HG03432 (cell line): ENCODE results near the gene CHML.

ENCODE experiments used
- ATAC-seq: cut with Tn5 transposase; IDR thresholded peaks from one replicate; pipeline ENCODE4 v1.9.1; 2021; ENCODE audit warnings: mild to moderate bottlenecking, moderate library complexity; ENCODE audit not compliant: unreplicated experiment

Gene CHML

DNA sequence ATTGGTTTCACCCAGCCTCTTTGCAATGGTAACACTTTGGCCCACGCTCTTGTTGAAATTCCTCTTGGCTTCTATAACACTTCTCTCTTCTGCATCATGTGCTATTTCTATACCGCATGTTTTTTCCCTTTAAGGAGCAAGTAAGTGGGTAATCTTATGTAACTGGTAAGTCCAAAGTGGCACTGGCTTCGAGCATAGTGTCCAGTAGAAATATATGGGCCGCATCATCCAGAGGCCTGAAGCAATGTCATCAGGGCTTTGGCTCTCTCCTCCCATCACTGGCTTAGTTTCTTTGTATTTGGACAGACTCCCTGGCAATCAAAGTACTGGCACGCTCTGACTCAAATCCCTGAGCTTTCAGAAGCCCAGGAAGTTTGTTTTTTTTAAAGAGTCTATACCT lies 17.5 kb downstream of the CHML start:
- no peak for ATAC-seq

DNA sequence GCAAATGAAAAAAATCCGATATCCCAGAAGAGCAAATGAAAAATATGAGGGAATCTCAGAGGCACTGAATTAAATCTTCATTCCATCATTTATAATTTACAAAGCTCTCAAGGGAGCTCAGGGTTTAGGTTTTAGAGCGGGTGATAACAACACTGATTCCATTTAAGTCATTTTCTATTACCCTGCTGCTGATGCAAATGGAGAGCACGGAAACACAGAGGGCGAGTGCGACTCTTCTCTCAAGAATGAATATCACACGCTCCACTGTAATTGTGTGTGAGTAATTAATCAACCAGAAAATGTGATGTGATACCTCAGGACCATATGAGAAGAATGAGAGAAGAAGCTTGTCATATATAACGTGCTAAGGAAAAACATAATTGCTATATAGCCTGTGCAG lies 22.7 kb downstream of the CHML start:
- no peak for ATAC-seq

DNA sequence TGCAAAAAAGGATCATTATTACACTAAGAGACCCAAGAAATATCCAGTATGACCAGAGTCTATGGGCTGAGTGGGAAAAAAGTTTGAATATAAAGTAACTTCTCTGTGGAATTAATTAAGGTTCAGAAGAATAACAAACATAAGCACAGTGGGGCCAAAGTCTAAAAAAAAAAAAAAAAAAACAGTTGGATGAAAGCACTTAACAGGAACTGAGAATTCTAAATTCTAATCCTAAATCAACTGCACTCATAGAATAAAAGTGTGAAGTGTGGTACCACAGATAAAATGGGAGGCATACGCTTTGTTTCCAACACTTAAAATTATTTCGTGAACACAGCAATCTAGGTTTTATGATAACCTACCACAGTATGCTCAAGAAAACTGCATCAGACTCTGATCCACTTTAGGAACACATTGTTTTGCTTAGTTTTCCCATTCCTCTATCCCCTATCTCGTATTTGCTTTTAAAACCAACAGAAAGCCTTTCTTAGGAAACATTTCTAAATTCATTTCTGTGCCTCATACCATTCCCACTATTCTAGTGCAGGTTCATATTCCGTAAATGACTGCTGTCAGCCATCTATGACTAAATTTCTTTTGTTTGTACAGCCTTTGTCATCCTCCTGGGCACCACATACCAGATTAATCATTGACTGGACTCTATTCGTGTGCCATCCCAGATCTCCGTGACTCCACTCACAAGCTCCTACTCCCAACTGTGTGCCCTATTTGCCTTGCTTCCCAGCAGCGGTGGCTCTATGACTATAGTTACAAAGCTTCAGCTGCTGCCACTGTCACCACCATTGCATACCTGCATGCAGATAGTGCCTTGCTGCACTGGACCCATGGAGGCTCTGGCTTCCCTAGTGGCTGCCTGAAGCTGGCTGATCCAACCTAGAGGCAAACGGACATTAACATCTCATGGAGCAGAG lies 24.9 kb downstream of the CHML start:
- no peak for ATAC-seq

DNA sequence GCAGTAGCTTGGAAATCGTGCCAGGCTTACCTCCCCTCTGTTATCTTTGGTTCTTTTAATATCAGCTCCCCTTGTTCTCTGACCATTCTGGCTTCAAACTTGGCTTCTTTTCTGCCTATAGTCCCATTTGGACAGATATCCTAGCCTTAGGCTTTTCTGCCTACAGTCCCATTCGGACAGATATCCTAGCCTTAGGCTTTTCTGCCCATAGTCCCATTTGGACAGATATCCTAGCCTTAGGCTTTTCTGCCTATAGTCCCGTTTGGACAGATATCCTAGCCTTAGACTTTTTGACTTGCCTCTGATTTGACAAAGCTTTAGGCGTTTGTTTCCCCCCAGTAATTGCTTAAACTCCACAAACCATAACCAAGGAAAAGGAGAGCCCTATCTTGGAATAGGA lies 25.6 kb downstream of the CHML start:
- ATAC-seq, result no peak

DNA sequence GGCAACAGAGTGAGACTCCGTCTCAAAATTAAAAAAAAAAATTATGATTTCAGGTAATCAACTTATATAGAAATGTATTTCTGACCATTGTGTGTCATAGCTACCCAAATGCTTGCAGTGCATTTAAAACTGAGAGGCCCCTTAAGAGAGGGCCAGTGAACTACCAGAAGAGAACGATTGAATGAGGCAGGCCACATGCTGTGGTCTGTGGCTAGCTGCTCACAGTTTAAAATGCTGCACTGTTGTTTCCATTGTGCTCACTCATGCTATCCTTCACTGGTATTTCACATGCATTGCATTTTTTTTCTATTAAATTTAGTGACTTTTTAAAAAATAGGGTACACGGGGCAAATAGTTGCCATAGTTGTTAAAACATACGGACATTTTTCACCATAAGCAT lies 26.0 kb downstream of the CHML start:
- no peak for ATAC-seq

DNA sequence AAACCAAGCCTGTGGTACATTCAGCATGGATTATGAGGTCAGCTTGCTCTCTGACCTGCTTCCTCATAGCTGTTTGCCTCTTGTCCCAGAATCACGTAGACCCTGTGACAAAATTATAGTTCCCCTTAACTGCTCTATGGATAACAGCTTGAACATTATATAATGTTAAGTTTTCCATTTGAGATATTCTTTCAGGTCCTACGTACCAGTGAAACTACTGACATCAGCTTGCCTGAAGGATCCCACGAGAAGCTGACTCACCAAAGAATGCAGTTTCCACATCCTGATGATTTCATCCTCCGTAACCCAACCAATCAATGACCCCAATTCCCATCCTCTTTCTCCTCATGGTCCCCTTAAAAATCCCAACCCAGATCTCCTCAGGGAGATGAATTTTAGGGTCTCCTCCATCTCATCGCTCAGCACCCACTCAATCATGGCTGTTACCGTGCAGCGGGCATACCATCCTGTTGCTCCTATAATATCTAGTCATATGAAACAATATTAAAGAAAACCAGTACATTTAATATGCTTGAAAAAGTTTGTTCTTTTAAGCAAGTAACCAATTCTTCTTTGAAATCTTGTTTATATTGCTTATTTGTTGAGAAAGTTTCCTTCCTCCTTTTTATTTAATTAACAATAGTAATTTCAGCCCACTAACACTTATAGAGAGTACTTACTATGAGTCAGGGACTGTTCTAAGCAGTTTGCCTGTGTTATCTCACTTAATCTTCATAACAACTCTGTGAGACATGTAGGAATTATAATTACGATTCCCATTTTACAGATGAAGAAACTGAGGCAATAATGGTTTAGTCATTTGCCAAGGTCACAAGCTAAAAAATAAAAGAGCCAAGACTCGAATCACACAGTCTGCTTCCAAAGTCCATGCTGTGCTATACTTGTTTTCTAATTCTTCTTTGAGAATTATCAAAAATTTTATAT lies 27.4 kb downstream of the CHML start:
- no peak for ATAC-seq

DNA sequence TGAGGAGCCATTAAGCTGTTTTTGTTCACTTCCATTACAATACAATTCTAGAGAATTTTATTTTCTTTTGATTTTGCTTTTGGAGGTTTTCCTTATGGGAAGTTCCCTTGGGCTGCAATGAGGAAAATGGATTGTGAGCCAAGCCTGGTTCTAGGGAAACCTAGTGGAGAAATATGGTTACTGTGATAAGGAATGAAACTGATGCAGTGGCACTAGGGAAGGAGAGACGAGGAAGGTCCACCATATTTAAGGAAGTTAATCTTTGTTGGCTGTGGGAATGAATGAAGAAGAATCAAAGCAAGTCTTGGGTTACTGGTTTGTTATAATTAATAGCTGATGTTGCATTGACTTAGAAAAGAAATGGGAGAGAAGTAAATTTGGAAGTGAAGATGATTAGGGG lies 28.4 kb downstream of the CHML start:
- no peak for ATAC-seq

DNA sequence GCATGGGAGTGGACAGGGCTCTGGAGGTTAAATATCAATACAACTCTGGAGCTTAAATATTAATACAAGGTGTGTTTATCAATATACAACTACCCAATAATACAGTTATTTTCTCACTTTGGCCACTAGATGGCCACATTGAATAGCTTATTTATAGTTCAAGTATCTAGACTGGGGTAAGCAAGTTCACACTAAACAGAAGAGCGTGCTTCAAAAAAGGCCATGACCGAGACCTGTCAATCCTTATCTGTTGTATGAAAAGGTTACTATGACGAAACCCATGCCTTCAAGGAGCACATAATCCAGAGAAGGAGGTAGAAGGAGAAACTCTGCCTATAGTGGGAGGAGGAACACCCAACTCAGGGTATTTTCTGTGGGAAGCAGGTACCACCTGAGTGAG lies 29.1 kb downstream of the CHML start:
- peak; percentile 94 for ATAC-seq

DNA sequence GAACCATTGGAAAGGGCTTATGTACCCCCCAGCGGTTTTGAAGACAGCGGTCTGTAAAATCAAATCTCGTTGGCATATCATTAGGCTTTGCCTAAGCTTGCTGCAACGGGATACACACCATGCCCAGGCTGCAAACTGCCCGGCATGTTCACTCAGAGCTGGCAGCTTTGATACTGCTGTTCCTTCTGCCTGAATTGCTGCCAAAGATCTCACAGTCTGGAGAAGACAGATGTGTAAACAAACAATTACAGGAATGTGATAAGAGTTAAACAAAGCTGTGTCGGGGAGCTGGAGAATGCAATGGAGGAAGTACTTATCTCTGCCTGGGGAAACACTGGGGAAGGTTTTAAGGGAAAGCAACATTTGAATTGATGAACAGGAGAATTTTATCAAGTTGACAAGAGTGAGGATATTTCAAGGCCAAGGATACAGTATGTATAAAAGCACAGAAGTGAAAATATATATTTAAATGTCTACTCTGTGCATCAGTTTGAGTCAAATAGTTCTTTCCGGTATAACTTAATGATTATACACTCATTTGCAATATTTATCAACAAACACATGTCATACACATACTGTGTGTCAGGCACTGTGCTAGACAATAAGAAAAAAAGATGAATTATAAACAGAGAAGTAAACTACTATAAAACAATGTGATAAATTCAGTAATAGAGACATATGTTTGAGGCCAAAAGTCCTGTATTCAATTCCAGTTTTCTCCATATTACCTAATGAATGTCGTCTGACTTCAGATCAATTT lies 29.9 kb downstream of the CHML start:
- ATAC-seq, result no peak

DNA sequence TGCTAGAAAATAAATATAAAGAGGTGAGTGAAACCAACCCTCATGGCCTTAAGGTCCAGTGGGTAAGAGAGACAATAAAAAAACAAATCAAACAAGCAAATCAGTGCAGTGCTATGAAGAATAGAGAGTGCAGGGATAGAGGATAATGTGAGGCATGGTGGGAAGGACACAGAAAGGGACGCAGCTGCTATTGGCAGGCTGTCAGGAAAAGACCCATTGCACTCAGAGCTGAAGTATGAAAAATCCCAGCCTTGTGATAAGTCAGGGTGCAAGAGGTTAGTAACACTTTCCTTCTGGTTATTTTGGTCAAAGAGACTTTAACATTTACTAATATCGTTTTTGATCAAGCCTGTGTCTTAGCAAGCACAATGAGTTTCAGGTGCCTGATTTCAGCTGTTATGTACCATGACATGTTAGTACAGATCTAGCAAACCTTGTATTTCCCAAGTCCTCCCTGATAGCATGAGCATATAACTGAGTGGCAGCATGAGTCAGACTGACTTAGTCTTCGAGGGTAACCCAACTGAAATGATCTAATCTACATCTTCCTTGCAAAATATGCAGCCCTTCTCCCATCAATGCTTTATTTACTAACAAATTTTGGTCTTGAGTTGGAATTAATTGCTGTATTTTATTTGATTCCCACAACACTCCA lies 31.7 kb downstream of the CHML start:
- no peak for ATAC-seq

DNA sequence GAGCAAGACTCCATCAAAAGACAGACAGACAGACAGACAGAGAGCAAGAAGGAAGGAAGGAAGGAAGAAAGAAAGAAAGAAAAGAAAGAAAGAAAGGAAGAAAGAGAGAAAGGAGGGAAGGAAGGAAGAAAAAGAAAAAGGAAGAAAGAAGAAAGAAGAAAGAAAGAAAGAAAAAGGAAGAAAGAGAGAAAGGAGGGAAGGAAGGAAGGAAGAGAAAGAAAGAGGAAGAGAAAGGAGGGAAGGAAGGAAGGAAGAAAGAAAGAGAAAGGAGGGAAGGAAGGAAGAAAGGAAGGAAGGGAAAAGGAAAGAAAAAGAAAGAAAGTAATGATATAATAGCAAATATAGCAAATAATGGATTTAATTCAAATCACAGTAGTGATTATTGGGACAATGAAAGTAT lies 32.7 kb downstream of the CHML start:
- ATAC-seq, result no peak

DNA sequence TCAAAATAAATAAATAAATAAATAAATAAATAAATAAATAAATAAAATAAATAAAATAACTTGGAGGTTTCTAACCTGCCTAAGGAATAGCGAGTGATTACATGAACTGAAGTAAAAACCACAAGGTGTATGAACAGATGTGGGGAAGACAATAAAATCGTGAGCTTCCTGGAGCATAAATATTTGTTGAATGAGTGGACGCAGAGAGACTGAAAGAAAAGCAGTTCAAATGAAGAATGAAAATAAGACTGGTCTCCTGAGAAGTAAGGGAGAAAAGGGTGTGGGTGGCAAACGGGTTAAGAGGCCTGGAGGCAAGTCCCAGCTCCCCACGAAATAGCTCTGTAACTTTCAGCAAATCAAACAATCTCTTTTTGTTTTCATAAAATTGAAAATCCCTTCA lies 33.6 kb downstream of the CHML start:
- ATAC-seq, result no peak

DNA sequence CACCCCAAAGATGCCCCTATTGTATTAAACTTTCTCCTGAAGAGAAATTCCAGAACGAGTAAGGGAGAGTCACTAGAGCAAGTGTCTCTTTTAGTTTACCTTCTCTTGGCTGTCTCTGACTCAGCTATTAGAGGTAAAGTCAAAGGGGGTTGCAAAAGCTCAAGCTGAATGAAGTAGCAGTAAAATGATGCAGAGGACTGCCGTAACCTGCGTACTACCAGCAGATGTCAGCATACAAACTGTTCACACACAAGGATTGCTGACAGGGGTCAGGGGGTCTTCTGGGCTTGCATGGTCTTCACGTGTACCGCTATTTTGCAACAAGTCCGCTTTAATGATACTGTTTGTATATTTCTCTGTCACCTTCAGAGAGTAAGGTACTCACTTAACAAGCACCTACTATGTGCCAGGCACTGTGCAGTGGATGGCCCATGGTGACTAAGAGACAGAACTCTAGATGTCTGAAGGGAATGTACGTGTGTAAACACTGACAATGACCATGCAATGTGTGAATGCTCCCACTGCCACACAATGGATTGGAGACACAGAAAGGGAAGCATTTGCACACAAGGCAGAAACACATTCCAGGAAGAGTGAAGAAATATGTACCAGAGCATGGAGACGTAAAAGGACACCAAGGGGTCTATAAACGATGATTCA lies 34.9 kb downstream of the CHML start:
- ATAC-seq, result no peak

DNA sequence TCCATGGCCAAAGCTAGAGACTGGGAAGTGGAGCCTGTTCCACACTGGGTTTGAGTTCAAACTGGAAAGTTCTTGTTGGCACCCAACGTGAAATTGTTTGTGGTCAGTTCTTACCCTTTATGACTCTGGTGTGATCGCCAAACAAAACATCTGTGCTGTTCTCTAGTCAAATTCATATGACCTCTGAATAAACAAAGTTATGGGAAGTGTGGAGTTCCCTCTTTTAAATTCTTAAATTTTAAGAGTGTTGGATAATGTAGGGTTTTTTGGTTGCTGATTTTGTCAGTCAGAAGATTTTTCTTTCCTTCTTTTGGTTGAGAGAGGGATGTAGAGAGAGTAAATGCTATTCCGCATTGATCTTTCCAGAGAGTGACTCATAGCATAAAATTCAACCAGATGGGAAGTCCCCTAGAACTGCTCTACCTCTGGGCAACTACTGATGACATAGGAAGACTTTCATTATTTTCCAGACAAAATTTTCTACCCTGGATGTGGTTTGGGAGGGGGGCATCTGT lies 36.4 kb downstream of the CHML start:
- no peak for ATAC-seq

DNA sequence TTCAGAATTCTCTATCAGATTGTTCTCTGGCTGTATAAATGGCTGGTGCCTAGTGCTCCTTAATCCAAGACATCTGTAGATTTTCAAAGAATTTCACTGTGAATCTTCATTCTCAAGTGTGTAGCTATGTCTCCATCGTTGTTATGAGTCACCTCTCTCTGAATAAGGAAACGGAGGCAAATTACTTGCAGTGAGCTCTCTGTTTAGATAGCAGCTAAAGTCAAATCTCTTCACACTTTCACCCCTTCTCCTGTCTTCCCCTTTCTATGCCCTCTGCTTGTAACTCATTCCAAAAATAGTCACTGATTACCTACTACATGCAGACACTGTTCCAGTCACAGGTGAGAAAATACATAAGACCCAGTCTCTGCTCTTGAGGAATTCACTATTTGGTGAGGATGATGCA lies 39.7 kb downstream of the CHML start:
- ATAC-seq, result peak; percentile 91

DNA sequence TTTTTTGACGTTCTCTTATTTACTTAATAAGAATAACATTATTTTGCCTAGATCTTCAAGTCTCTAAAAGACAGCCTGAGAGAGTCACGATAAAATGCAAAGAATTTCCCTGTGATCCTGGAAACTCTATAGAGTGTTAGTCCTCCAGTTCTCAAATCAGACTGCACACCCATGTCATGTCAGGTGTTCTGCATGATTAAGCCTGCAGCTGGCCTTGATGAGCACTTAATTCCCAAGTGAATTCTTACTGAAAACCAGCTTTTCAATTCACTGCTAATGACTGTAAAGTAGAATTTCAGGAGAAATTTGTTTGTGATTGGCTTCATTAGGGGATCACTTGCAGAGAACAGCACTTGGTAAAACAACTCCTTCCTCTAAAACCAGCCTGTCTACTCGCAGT lies 41.9 kb downstream of the CHML start:
- ATAC-seq, result peak; percentile 52

DNA sequence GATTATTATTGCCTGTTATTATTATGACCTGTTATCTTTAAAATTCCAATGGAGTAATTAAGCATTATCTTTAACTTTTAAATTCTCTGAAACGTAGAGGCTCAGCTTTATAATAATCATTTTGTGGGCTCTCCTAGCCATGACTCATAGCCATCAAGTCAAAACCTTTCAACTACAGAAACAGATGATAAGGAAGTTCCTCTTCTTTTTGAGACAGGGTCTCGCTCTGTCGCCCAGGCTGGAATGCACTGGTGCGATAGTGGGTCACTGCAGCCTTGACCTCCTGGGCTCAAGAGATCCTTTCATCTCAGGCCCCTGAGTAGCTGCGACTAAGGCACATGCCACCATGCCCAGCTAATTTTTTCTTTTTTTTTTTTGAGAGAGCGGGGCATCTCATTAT lies 43.5 kb downstream of the CHML start:
- no peak for ATAC-seq

DNA sequence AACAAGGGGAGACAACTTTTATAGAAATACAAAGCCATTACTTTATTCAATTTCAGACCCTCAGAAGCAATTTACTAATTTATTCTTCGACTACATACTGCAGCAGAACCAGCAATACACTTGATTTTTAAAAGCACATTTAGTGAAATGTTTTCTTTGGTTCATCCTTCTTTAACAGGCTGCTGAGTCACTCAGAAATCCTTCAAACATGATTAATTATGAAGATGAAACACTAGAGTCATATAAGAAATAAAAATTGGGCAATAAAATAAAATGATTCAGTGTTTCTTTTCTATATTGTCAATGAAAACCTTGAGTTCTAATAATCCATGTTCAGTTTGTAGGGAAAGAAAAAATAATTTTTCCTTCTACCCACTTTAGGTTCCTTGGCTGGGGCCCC lies 47.0 kb downstream of the CHML start:
- ATAC-seq, result no peak

DNA sequence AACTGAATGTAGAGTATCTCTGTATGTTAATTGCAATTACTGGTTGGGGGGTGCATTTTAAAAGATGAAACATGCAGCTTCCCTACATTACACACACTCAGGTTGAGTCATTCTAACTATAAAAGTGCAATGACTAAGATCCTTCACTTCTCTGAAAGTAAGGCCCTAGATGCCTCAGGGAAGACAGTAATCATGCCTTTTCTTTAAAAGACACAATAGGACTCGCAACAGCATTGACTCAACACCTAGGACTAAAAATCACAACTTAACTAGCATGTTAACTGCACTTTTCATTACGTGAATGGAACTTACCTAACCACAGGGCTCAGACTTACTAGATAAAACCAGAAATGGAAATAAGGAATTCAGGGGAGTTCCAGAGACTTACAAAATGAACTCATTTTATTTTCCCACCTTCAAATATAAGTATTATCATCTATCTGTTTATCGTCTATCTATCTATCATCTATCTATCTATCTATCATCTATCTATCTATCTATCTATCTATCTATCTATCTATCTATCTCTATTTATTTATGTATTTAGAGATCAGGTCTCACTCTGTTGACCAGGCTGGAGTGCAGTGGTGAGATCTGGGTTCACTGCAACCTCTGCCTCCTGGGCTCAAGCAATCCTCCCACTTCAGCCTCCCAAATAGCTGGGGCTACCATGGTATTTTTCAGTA lies 47.8 kb downstream of the CHML start:
- ATAC-seq, result peak; percentile 85
